ENCODE data around the gene HDAC4. TPM values are rescaled to one million over a fixed set of nuclear protein-coding genes. Genes with fewer than 3 reads are reported as not detected.

Gene HDAC4
- total RNA-seq, 1 donor: 20.3 TPM

- DNase-seq (ENCODE audit: low read depth): no peak
- no peak for TF ChIP-seq CTCF (IDR thresholded peaks at IDR 0.05; ENCODE audit: insufficient read depth, low read depth, low read length)
- H3K4me3 ChIP-seq (ENCODE audit: low read depth, low read length): no peak overlapping the region
These were observed 79.0 kb downstream of the HDAC4 start for GRCh38 chr2:239321596-239322415.

GRCh38 chr2:239318790-239319661 is 81.8 kb downstream of the HDAC4 start:
- H3K4me3 ChIP-seq (ENCODE audit: low read depth, low read length): peak overlapping the region; percentile 48
- peak; percentile 87 for DNase-seq (ENCODE audit: low read depth)

GRCh38 chr2:239318151-239318611 is 82.6 kb downstream of the HDAC4 start:
- no peak overlapping the region for H3K4me3 ChIP-seq (ENCODE audit: low read depth, low read length)
- no peak for DNase-seq (ENCODE audit: low read depth)
- no peak for TF ChIP-seq CTCF (IDR thresholded peaks at IDR 0.05; ENCODE audit: insufficient read depth, low read depth, low read length)

More at GRCh38 chr2:239318790-239319661, 81.8 kb downstream of the HDAC4 start:
- no peak for TF ChIP-seq CTCF (IDR thresholded peaks at IDR 0.05; ENCODE audit: insufficient read depth, low read depth, low read length)

- peak overlapping the region; percentile 21 for H3K4me3 ChIP-seq (ENCODE audit: low read depth, low read length)
- peak; percentile 83 for DNase-seq (ENCODE audit: low read depth)
- TF ChIP-seq CTCF (IDR thresholded peaks at IDR 0.05; ENCODE audit: insufficient read depth, low read depth, low read length): peak; percentile 13
These were observed 84.0 kb downstream of the HDAC4 start for GRCh38 chr2:239316562-239317465.

- TF ChIP-seq CTCF (IDR thresholded peaks at IDR 0.05; ENCODE audit: insufficient read depth, low read depth, low read length): no peak
These were observed 85.5 kb downstream of the HDAC4 start for GRCh38 chr2:239315308-239315707.

GRCh38 chr2:239313776-239314175 is 87.0 kb downstream of the HDAC4 start:
- DNase-seq (ENCODE audit: low read depth): no peak
- no peak for TF ChIP-seq CTCF (IDR thresholded peaks at IDR 0.05; ENCODE audit: insufficient read depth, low read depth, low read length)
- no peak overlapping the region for H3K4me3 ChIP-seq (ENCODE audit: low read depth, low read length)

More at GRCh38 chr2:239315308-239315707, 85.5 kb downstream of the HDAC4 start:
- H3K4me3 ChIP-seq (ENCODE audit: low read depth, low read length): no peak overlapping the region
- DNase-seq (ENCODE audit: low read depth): no peak

Data from fibroblast of villous mesenchyme (primary cell).